GM23338 (cell line): ENCODE results near the gene UBAC1. TPM values are rescaled to one million over a fixed set of nuclear protein-coding genes. Genes with fewer than 3 reads are reported as not detected.

Source experiments
- ATAC-seq: fragments of 200-7000 bp; cut with Tn5 transposase; 3 replicates; pipeline ENCODE4 v1.9.1; 2020
- DNase-seq: peaks from one replicate; pipeline ENCODE4 v3.0.0-alpha.2; 2015; ENCODE audit warnings: low spot score
- H2AFZ ChIP-seq: fragments of 200-600 bp; sonication (generic); 2 replicates; pipeline ENCODE4 v1.8.0; 2016; ENCODE audit warnings: antibody characterized with exemption, mild to moderate bottlenecking, moderate library complexity
- H3F3A ChIP-seq: fragments of 200-600 bp; sonication (generic); replicated peaks from 2 replicates; pipeline ENCODE4 v1.8.0; 2017; ENCODE audit warnings: antibody characterized with exemption, mixed run types, low read depth
- H3K27ac ChIP-seq: fragments of 200-600 bp; sonication (generic); 2 replicates; pipeline ENCODE4 v1.6.1; 2016; ENCODE audit warnings: low read depth
- H3K27me3 ChIP-seq: fragments of 200-600 bp; sonication (generic); 2 replicates; pipeline ENCODE4 v1.8.0; 2016; ENCODE audit warnings: mild to moderate bottlenecking, mixed run types, moderate library complexity; ENCODE audit not compliant: insufficient read depth
- H3K36me3 ChIP-seq: fragments of 200-600 bp; sonication (generic); 2 replicates; pipeline ENCODE4 v1.8.0; 2016; ENCODE audit warnings: mild to moderate bottlenecking; ENCODE audit not compliant: insufficient read depth
- H3K4me1 ChIP-seq: fragments of 200-600 bp; sonication (generic); 2 replicates; pipeline ENCODE4 v1.8.0; 2016; ENCODE audit warnings: mild to moderate bottlenecking, moderate library complexity; ENCODE audit not compliant: insufficient read depth
- H3K4me2 ChIP-seq: fragments of 200-600 bp; sonication (generic); 2 replicates; pipeline ENCODE4 v1.7.1; 2017; ENCODE audit warnings: mixed run types
- H3K4me3 ChIP-seq: fragments of 200-600 bp; sonication (generic); 2 replicates; pipeline ENCODE4 v1.6.1; 2016; ENCODE audit warnings: mixed run types
- H3K79me2 ChIP-seq: fragments of 200-600 bp; sonication (generic); replicated peaks from 2 replicates; pipeline ENCODE4 v1.8.0; 2017; ENCODE audit warnings: mild to moderate bottlenecking; ENCODE audit not compliant: insufficient read depth
- H3K9me2 ChIP-seq: fragments of 200-600 bp; sonication (generic); 2 replicates; pipeline ENCODE4 v1.8.0; 2017; ENCODE audit not compliant: insufficient read depth
- H4K20me1 ChIP-seq: fragments of 200-600 bp; sonication (generic); replicated peaks from 2 replicates; pipeline ENCODE4 v1.8.0; 2017; ENCODE audit warnings: mild to moderate bottlenecking; ENCODE audit not compliant: insufficient read depth
- H3K27ac Mint-ChIP-seq: 2 replicates; pipeline ENCODE4 v1.8.0; 2020; ENCODE audit warnings: inconsistent platforms, mild to moderate bottlenecking, moderate library complexity, mixed read lengths
- H3K27me3 Mint-ChIP-seq: 3 replicates; pipeline ENCODE4 v1.8.0; 2022; ENCODE audit warnings: low read depth, mild to moderate bottlenecking, moderate library complexity, mixed read lengths, inconsistent platforms; ENCODE audit not compliant: insufficient read depth, poor library complexity
- H3K36me3 Mint-ChIP-seq: 3 replicates; pipeline ENCODE4 v1.8.0; 2021; ENCODE audit warnings: low read depth, mild to moderate bottlenecking, inconsistent platforms, moderate library complexity, mixed read lengths
- H3K4me1 Mint-ChIP-seq: 3 replicates; pipeline ENCODE4 v1.8.0; 2020; ENCODE audit warnings: mild to moderate bottlenecking, inconsistent platforms, mixed read lengths
- H3K4me3 Mint-ChIP-seq: 3 replicates; pipeline ENCODE4 v1.8.0; 2021; ENCODE audit warnings: moderate library complexity, mild to moderate bottlenecking, inconsistent platforms, mixed read lengths
- H3K9me3 Mint-ChIP-seq: 3 replicates; pipeline ENCODE4 v1.8.0; 2020; ENCODE audit warnings: moderate library complexity, mild to moderate bottlenecking, inconsistent platforms, mixed read lengths
- CTCF ChIP-seq, 2 experiments: fragments of 200-600 bp in 1 of 2; sonication (generic) in 1 of 2; conservative IDR thresholded peaks; 2 replicates each; pipeline versions ENCODE4 v1.5.1 to v1.6.1; 2016 to 2017; ENCODE audit warnings: antibody characterized with exemption in 2 of 2, low read depth in 2 of 2, mild to moderate bottlenecking in 2 of 2, moderate library complexity in 1 of 2
- JUNB ChIP-seq: IDR thresholded peaks from one replicate; pipeline ENCODE4 v1.6.1; 2016; ENCODE audit warnings: antibody characterized with exemption; ENCODE audit not compliant: unreplicated experiment
- STAT1 ChIP-seq: IDR thresholded peaks from one replicate; pipeline ENCODE4 v1.6.1; 2016; ENCODE audit warnings: antibody characterized with exemption; ENCODE audit not compliant: unreplicated experiment
- ZNF114 ChIP-seq: fragments of 250-450 bp; sonication (Bioruptor Pico); IDR thresholded peaks from 2 replicates; pipeline ENCODE4 v1.5.0; 2020; ENCODE audit warnings: mild to moderate bottlenecking, moderate library complexity
- polyA plus RNA-seq: library from polyadenylated mRNA; unstranded; fragments of >200 nt; fragmentation: Nextera tagmentation; extraction: Ambion mirVana; gene quantifications from 2 replicates; pipeline ENCODE4 v1.2.1, GENCODE V29; 2016
- total RNA-seq: library from RNA; depleted of rRNA; stranded (reverse); fragments of >200 nt; shearing (Covaris generic); gene quantifications from 2 replicates; pipeline ENCODE4 v1.2.3, GENCODE V29; 2014
- TF ChIP-seq, protein P1 (sequence below): fragments of 250-450 bp; sonication (Bioruptor Pico); IDR thresholded peaks from 2 replicates; pipeline ENCODE4 v1.5.0; 2020; ENCODE audit warnings: mild to moderate bottlenecking, moderate library complexity

Gene UBAC1
- total and polyA plus RNA-seq, 2 experiments from 2014 or later, result 63.2 to 86.6 TPM

DNA sequence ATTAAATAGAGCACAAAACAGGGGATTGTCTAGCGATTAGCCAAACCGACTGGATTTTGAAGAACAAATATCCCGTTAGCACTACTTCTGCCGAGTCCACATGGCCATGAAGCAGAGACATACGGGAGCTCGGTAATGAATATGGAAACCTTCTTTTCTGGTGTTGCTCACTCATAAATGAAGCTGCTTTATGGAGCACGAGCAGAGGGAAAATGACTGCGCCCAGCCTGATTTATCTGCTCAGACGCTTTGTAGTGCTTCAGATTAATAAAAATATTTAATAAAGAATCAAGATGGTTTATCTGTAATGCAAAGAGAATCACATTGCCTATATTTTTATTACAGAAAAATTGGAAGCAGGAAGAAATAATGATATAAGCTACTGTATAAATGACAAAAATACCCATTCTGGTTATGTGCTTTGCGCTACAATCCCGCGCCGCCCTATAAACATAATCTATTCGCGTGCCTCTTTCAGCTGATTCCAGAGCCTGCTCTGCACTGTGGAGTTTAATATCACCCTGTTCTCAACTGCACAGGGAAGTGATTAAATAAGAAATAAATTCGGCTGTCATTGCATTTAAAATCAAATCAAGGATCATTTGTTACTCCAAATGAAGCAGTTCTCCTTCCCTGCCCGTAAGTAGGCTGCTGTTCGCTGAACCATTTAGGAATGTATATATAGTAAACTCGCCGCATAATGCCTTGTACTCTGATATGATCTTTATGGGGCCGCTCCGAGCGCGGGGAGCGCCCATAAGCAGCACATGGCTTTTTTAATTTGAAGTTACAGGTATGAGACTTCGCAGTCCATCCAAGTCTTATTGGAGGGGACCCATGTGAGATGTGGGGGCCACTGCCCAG, 22.3 kb upstream of the UBAC1 start (continued):
- TF ChIP-seq, protein P1, sequence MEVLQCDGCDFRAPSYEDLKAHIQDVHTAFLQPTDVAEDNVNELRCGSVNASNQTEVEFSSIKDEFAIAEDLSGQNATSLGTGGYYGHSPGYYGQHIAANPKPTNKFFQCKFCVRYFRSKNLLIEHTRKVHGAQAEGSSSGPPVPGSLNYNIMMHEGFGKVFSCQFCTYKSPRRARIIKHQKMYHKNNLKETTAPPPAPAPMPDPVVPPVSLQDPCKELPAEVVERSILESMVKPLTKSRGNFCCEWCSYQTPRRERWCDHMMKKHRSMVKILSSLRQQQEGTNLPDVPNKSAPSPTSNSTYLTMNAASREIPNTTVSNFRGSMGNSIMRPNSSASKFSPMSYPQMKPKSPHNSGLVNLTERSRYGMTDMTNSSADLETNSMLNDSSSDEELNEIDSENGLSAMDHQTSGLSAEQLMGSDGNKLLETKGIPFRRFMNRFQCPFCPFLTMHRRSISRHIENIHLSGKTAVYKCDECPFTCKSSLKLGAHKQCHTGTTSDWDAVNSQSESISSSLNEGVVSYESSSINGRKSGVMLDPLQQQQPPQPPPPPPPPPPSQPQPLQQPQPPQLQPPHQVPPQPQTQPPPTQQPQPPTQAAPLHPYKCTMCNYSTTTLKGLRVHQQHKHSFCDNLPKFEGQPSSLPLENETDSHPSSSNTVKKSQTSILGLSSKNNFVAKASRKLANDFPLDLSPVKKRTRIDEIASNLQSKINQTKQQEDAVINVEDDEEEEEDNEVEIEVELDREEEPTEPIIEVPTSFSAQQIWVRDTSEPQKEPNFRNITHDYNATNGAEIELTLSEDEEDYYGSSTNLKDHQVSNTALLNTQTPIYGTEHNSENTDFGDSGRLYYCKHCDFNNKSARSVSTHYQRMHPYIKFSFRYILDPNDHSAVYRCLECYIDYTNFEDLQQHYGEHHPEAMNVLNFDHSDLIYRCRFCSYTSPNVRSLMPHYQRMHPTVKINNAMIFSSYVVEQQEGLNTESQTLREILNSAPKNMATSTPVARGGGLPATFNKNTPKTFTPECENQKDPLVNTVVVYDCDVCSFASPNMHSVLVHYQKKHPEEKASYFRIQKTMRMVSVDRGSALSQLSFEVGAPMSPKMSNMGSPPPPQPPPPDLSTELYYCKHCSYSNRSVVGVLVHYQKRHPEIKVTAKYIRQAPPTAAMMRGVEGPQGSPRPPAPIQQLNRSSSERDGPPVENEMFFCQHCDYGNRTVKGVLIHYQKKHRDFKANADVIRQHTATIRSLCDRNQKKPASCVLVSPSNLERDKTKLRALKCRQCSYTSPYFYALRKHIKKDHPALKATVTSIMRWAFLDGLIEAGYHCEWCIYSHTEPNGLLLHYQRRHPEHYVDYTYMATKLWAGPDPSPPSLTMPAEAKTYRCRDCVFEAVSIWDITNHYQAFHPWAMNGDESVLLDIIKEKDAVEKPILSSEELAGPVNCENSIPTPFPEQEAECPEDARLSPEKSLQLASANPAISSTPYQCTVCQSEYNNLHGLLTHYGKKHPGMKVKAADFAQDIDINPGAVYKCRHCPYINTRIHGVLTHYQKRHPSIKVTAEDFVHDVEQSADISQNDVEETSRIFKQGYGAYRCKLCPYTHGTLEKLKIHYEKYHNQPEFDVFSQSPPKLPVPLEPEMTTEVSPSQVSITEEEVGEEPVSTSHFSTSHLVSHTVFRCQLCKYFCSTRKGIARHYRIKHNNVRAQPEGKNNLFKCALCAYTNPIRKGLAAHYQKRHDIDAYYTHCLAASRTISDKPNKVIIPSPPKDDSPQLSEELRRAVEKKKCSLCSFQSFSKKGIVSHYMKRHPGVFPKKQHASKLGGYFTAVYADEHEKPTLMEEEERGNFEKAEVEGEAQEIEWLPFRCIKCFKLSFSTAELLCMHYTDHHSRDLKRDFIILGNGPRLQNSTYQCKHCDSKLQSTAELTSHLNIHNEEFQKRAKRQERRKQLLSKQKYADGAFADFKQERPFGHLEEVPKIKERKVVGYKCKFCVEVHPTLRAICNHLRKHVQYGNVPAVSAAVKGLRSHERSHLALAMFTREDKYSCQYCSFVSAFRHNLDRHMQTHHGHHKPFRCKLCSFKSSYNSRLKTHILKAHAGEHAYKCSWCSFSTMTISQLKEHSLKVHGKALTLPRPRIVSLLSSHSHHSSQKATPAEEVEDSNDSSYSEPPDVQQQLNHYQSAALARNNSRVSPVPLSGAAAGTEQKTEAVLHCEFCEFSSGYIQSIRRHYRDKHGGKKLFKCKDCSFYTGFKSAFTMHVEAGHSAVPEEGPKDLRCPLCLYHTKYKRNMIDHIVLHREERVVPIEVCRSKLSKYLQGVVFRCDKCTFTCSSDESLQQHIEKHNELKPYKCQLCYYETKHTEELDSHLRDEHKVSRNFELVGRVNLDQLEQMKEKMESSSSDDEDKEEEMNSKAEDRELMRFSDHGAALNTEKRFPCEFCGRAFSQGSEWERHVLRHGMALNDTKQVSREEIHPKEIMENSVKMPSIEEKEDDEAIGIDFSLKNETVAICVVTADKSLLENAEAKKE, result no peak
- TF ChIP-seq ZNF114 (CRISPR knock-in tag) (no peak), JUNB (no peak)

- H3K4me1 Mint-ChIP-seq, result no peaks in the 10 kb centered on the region; the same call in 2 of the 3 replicates
- H3K27me3 Mint-ChIP-seq, result peaks cover 3% of the 10 kb centered on the region
- no peak overlapping the region for H3K27ac Mint-ChIP-seq
- Histone ChIP-seq H4K20me1 (no peaks in the 10 kb centered on the region), H3K4me2 (no peak overlapping the region), H3K9me2 (no peaks in the 10 kb centered on the region), H3K27ac (no peak overlapping the region), H3K4me3 (no peak overlapping the region), H2AFZ (no peak overlapping the region), H3K27me3 (no peaks in the 10 kb centered on the region), H3K79me2 (no peaks in the 10 kb centered on the region), H3K4me1 (no peaks in the 10 kb centered on the region), H3K36me3 (no peaks in the 10 kb centered on the region), H3F3A (no peaks in the 10 kb centered on the region)
- no peak for DNase-seq
- no peak overlapping the region for H3K4me3 Mint-ChIP-seq
- no peaks in the 10 kb centered on the region for H3K36me3 Mint-ChIP-seq
- TF ChIP-seq STAT1 (no peak), CTCF (conservative IDR thresholded peaks at IDR 0.05; ENCODE audit: low read depth in 2 of 2) (no peak)
- peak; percentile 20 for ATAC-seq
- no peaks in the 10 kb centered on the region for H3K9me3 Mint-ChIP-seq
These were observed 21.5 kb upstream of the UBAC1 start for GRCh38 chr9:135982499-135983207.
